ENCODE measurements around the gene APLP2. TPM values are rescaled to one million over a fixed set of nuclear protein-coding genes. Genes with fewer than 3 reads are reported as not detected.

APLP2 gene
- total and polyA plus RNA-seq, 2 of the 13 experiments (the other 11 are each of a cell fraction or from before 2014, with no cell fraction given), result 315 to 594 TPM

DNA sequence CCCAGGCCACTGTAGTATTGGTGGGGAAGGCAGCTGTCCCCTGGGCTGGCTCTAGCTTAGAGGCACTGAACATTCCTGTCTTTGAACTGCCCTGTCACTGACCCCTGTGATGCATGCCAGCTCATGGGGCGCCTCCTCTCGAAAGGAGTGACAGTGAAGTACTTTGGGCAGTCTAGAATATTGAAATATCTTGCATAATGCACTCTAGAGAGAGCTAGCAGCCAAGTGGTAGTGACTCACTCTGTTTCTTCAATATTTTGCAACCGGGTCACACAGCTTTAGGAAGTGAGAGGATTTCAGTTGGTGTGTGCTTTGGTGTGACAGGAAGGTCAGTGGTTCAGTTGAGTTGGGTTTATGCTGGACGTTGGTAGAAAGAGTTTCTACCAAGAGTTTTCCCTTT lies 54.4 kb downstream of the APLP2 start (continued):
- TF ChIP-seq EP300 (IDR thresholded peaks at IDR 0.05; ENCODE audit: low read depth in 2 of 2, low read length in 2 of 2) (peak; percentile 40 to 86; a peak in 2 of 4 replicates), EP300 (CRISPR knock-in tag; IDR thresholded peaks at IDR 0.05; ENCODE audit: borderline replicate concordance) (peak; percentile 81), MAFG (CRISPR knock-in tag; IDR thresholded peaks at IDR 0.05) (no peak), ZNF766 (CRISPR knock-in tag; IDR thresholded peaks at IDR 0.05; ENCODE audit: borderline replicate concordance) (no peak), ZNF784 (CRISPR knock-in tag; IDR thresholded peaks at IDR 0.05; ENCODE audit: borderline replicate concordance) (no peak), ZEB1 (IDR thresholded peaks at IDR 0.05; ENCODE audit: insufficient replicate concordance, low read depth) (no peak), ZNF768 (CRISPR knock-in tag; IDR thresholded peaks at IDR 0.05) (no peak), ZNF629 (CRISPR knock-in tag; conservative IDR thresholded peaks at IDR 0.05) (no peak; the same call in 1 of the 2 replicates), GATAD1 (CRISPR knock-in tag; IDR thresholded peaks at IDR 0.05) (peak; percentile 72)
- TF ChIP-seq, protein P1, sequence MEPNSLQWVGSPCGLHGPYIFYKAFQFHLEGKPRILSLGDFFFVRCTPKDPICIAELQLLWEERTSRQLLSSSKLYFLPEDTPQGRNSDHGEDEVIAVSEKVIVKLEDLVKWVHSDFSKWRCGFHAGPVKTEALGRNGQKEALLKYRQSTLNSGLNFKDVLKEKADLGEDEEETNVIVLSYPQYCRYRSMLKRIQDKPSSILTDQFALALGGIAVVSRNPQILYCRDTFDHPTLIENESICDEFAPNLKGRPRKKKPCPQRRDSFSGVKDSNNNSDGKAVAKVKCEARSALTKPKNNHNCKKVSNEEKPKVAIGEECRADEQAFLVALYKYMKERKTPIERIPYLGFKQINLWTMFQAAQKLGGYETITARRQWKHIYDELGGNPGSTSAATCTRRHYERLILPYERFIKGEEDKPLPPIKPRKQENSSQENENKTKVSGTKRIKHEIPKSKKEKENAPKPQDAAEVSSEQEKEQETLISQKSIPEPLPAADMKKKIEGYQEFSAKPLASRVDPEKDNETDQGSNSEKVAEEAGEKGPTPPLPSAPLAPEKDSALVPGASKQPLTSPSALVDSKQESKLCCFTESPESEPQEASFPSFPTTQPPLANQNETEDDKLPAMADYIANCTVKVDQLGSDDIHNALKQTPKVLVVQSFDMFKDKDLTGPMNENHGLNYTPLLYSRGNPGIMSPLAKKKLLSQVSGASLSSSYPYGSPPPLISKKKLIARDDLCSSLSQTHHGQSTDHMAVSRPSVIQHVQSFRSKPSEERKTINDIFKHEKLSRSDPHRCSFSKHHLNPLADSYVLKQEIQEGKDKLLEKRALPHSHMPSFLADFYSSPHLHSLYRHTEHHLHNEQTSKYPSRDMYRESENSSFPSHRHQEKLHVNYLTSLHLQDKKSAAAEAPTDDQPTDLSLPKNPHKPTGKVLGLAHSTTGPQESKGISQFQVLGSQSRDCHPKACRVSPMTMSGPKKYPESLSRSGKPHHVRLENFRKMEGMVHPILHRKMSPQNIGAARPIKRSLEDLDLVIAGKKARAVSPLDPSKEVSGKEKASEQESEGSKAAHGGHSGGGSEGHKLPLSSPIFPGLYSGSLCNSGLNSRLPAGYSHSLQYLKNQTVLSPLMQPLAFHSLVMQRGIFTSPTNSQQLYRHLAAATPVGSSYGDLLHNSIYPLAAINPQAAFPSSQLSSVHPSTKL (CRISPR knock-in tag; IDR thresholded peaks at IDR 0.05), result peak; percentile 93
- TF ChIP-seq, protein P2, sequence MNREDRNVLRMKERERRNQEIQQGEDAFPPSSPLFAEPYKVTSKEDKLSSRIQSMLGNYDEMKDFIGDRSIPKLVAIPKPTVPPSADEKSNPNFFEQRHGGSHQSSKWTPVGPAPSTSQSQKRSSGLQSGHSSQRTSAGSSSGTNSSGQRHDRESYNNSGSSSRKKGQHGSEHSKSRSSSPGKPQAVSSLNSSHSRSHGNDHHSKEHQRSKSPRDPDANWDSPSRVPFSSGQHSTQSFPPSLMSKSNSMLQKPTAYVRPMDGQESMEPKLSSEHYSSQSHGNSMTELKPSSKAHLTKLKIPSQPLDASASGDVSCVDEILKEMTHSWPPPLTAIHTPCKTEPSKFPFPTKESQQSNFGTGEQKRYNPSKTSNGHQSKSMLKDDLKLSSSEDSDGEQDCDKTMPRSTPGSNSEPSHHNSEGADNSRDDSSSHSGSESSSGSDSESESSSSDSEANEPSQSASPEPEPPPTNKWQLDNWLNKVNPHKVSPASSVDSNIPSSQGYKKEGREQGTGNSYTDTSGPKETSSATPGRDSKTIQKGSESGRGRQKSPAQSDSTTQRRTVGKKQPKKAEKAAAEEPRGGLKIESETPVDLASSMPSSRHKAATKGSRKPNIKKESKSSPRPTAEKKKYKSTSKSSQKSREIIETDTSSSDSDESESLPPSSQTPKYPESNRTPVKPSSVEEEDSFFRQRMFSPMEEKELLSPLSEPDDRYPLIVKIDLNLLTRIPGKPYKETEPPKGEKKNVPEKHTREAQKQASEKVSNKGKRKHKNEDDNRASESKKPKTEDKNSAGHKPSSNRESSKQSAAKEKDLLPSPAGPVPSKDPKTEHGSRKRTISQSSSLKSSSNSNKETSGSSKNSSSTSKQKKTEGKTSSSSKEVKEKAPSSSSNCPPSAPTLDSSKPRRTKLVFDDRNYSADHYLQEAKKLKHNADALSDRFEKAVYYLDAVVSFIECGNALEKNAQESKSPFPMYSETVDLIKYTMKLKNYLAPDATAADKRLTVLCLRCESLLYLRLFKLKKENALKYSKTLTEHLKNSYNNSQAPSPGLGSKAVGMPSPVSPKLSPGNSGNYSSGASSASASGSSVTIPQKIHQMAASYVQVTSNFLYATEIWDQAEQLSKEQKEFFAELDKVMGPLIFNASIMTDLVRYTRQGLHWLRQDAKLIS (CRISPR knock-in tag; IDR thresholded peaks at IDR 0.05), result no peak
- TF ChIP-seq, protein P3, sequence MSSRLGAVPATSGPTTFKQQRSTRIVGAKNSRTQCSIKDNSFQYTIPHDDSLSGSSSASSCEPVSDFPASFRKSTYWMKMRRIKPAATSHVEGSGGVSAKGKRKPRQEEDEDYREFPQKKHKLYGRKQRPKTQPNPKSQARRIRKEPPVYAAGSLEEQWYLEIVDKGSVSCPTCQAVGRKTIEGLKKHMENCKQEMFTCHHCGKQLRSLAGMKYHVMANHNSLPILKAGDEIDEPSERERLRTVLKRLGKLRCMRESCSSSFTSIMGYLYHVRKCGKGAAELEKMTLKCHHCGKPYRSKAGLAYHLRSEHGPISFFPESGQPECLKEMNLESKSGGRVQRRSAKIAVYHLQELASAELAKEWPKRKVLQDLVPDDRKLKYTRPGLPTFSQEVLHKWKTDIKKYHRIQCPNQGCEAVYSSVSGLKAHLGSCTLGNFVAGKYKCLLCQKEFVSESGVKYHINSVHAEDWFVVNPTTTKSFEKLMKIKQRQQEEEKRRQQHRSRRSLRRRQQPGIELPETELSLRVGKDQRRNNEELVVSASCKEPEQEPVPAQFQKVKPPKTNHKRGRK (CRISPR knock-in tag; IDR thresholded peaks at IDR 0.05), result no peak
- TF ChIP-seq, protein P4, sequence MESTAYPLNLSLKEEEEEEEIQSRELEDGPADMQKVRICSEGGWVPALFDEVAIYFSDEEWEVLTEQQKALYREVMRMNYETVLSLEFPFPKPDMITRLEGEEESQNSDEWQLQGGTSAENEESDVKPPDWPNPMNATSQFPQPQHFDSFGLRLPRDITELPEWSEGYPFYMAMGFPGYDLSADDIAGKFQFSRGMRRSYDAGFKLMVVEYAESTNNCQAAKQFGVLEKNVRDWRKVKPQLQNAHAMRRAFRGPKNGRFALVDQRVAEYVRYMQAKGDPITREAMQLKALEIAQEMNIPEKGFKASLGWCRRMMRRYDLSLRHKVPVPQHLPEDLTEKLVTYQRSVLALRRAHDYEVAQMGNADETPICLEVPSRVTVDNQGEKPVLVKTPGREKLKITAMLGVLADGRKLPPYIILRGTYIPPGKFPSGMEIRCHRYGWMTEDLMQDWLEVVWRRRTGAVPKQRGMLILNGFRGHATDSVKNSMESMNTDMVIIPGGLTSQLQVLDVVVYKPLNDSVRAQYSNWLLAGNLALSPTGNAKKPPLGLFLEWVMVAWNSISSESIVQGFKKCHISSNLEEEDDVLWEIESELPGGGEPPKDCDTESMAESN (CRISPR knock-in tag; conservative IDR thresholded peaks at IDR 0.05), result no peak

All from HepG2 (cell line).